WTC11 (cell line): ENCODE data around the gene ZIC5. TPM values are rescaled to one million over a fixed set of nuclear protein-coding genes. Genes with fewer than 3 reads are reported as not detected.

Source experiments
- ATAC-seq: fragments of 200-7000 bp; cut with Tn5 transposase; 2 replicates; pipeline ENCODE4 v1.10.0; 2021; ENCODE audit warnings: mild to moderate bottlenecking, moderate library complexity
- CTCF ChIA-PET: fragments of 300-600 bp; sonication (Branson Sonifier 250); formaldehyde crosslinking; loops from one replicate; lab custom pipeline; 2021; ENCODE audit warnings: antibody characterized with exemption; lab: Charles Lee
- POLR2A ChIA-PET: fragments of 350-600 bp; sonication (Branson Sonifier 250); formaldehyde crosslinking; loops from one replicate; lab custom pipeline; 2021; ENCODE audit warnings: antibody characterized with exemption; lab: Charles Lee
- DNase-seq: peaks from one replicate; pipeline ENCODE4 v3.0.0; 2021; ENCODE audit warnings: low spot score
- H3K27ac Mint-ChIP-seq: 2 replicates; pipeline ENCODE4 v1.8.0; 2021; ENCODE audit warnings: mixed read lengths
- H3K27me3 Mint-ChIP-seq: 2 replicates; pipeline ENCODE4 v1.8.0; 2021; ENCODE audit warnings: low read depth, mild to moderate bottlenecking, moderate library complexity, mixed read lengths
- H3K36me3 Mint-ChIP-seq: 2 replicates; pipeline ENCODE4 v1.8.0; 2021; ENCODE audit warnings: mixed read lengths
- H3K4me1 Mint-ChIP-seq: 2 replicates; pipeline ENCODE4 v1.8.0; 2022; ENCODE audit warnings: mixed read lengths
- H3K4me3 Mint-ChIP-seq: 2 replicates; pipeline ENCODE4 v1.8.0; 2021; ENCODE audit warnings: mild to moderate bottlenecking, moderate library complexity, mixed read lengths
- H3K9me3 Mint-ChIP-seq: 2 replicates; pipeline ENCODE4 v1.8.0; 2021; ENCODE audit warnings: mixed read lengths
- AFF4 ChIP-seq: sonication (generic); formaldehyde crosslinking; IDR thresholded peaks from 2 replicates; pipeline ENCODE4 v1.8.1; 2023; ENCODE audit warnings: mild to moderate bottlenecking, missing genetic modification reagents, borderline replicate concordance
- CBFB ChIP-seq: sonication (generic); formaldehyde crosslinking; IDR thresholded peaks from 2 replicates; pipeline ENCODE4 v1.8.1; 2022; ENCODE audit warnings: mild to moderate bottlenecking, low read depth, missing genetic modification reagents
- E2F1 ChIP-seq: sonication (generic); formaldehyde crosslinking; IDR thresholded peaks from 2 replicates; pipeline ENCODE4 v1.8.0; 2022; ENCODE audit warnings: mild to moderate bottlenecking, missing genetic modification reagents
- ELF4 ChIP-seq: sonication (generic); formaldehyde crosslinking; IDR thresholded peaks from 2 replicates; pipeline ENCODE4 v1.8.1; 2022; ENCODE audit warnings: low read depth, mild to moderate bottlenecking, moderate library complexity, missing genetic modification reagents
- ETV6 ChIP-seq: sonication (generic); formaldehyde crosslinking; IDR thresholded peaks from 2 replicates; pipeline ENCODE4 v1.8.1; 2022; ENCODE audit warnings: mild to moderate bottlenecking, missing genetic modification reagents
- GTF2I ChIP-seq: fragments of 250-450 bp; sonication (Bioruptor Pico); conservative IDR thresholded peaks from 2 replicates; pipeline ENCODE4 v1.4.0; 2021; ENCODE audit warnings: mild to moderate bottlenecking
- HMGA2 ChIP-seq: fragments of 250-450 bp; sonication (Bioruptor Pico); IDR thresholded peaks from 2 replicates; pipeline ENCODE4 v1.4.0; 2021; ENCODE audit warnings: mild to moderate bottlenecking, moderate library complexity
- HMGXB4 ChIP-seq: sonication (generic); formaldehyde crosslinking; IDR thresholded peaks from 2 replicates; pipeline ENCODE4 v1.8.1; 2023; ENCODE audit warnings: mild to moderate bottlenecking, moderate library complexity, missing genetic modification reagents
- JAZF1 ChIP-seq: fragments of 250-450 bp; sonication (Bioruptor Pico); IDR thresholded peaks from 2 replicates; pipeline ENCODE4 v1.9.0; 2021; ENCODE audit warnings: moderate library complexity, mild to moderate bottlenecking, inconsistent platforms
- NFATC4 ChIP-seq: fragments of 250-450 bp; sonication (Bioruptor Pico); IDR thresholded peaks from 2 replicates; pipeline ENCODE4 v1.9.0; 2021; ENCODE audit warnings: mild to moderate bottlenecking
- NR3C1 ChIP-seq: sonication (generic); formaldehyde crosslinking; conservative IDR thresholded peaks from 2 replicates; pipeline ENCODE4 v1.8.1; 2023; ENCODE audit warnings: low read depth, mild to moderate bottlenecking, missing genetic modification reagents
- TCF7 ChIP-seq: sonication (generic); formaldehyde crosslinking; IDR thresholded peaks from 2 replicates; pipeline ENCODE4 v1.8.0; 2022; ENCODE audit warnings: mild to moderate bottlenecking, low read depth, missing genetic modification reagents, moderate library complexity
- TEAD4 ChIP-seq: sonication (generic); formaldehyde crosslinking; IDR thresholded peaks from 2 replicates; pipeline ENCODE4 v1.8.0; 2022; ENCODE audit warnings: mild to moderate bottlenecking, missing genetic modification reagents
- ZBTB43 ChIP-seq: sonication (generic); formaldehyde crosslinking; IDR thresholded peaks from 2 replicates; pipeline ENCODE4 v1.8.1; 2023; ENCODE audit warnings: mild to moderate bottlenecking, missing genetic modification reagents
- ZNF317 ChIP-seq: sonication (generic); formaldehyde crosslinking; IDR thresholded peaks from 2 replicates; pipeline ENCODE4 v1.8.1; 2023; ENCODE audit warnings: low read depth, mild to moderate bottlenecking, moderate library complexity, missing genetic modification reagents, borderline replicate concordance
- ZNF396 ChIP-seq: fragments of 250-450 bp; sonication (Bioruptor Pico); IDR thresholded peaks from 2 replicates; pipeline ENCODE4 v1.8.0; 2021; ENCODE audit warnings: mild to moderate bottlenecking, moderate library complexity, borderline replicate concordance
- ZNF423 ChIP-seq: fragments of 250-450 bp; sonication (Bioruptor Pico); IDR thresholded peaks from 2 replicates; pipeline ENCODE4 v2.1.2; 2022; ENCODE audit warnings: mild to moderate bottlenecking, moderate library complexity
- total RNA-seq: library from RNA; stranded (reverse); gene quantifications from 3 replicates; pipeline ENCODE4 v1.2.3, GENCODE V29; 2021

ZIC5 gene
- total RNA-seq, 1 experiment from 2014 or later, result 46.4 TPM

GRCh38 chr13:99995589-99996380 lies 24.2 kb upstream of the ZIC5 start:
- H3K27me3 Mint-ChIP-seq, result peaks cover 62% of the 10 kb centered on the region

GRCh38 chr13:99995104-99995588 lies 23.6 kb upstream of the ZIC5 start:
- Mint-ChIP-seq H3K27me3 (peaks cover 68% of the 10 kb centered on the region), H3K9me3 (no peaks in the 10 kb centered on the region), H3K36me3 (no peaks in the 10 kb centered on the region), H3K27ac (no peak overlapping the region), H3K4me3 (peak overlapping the region; percentile 62), H3K4me1 (peaks cover 69% of the 10 kb centered on the region)
- DNase-seq, result no peak
- no peak for ATAC-seq
- ChIA-PET POLR2A (no interaction called here), CTCF (no interaction called here)
- TF ChIP-seq ZNF317 (no peak), HMGA2 (no peak)

More at GRCh38 chr13:99995589-99996380, 24.2 kb upstream of the ZIC5 start:
- POLR2A ChIA-PET, result interaction anchor here (1.9 kb wide), 1 partner anchor 9 kb away, joined by 14 read pairs; no protein-coding TSS in a partner anchor
- Mint-ChIP-seq H3K4me1 (peaks cover 63% of the 10 kb centered on the region), H3K4me3 (peak overlapping the region; percentile 62), H3K36me3 (no peaks in the 10 kb centered on the region), H3K9me3 (no peaks in the 10 kb centered on the region), H3K27ac (no peak overlapping the region)
- no peak for TF ChIP-seq ETV6 (CRISPR knock-in tag)
- TF ChIP-seq ZNF396 (CRISPR knock-in tag), result no peak
- TF ChIP-seq ZBTB43 (CRISPR knock-in tag), result no peak
- TF ChIP-seq AFF4, result no peak
- TF ChIP-seq GTF2I, result no peak
- TF ChIP-seq E2F1 (CRISPR knock-in tag), result no peak
- no peak for ATAC-seq
- CTCF ChIA-PET, result interaction anchor here (1.0 to 1.2 kb wide), 2 partner anchors 8 to 13 kb away, joined by 3 to 4 read pairs; no protein-coding TSS in a partner anchor
- no peak for DNase-seq

DNA sequence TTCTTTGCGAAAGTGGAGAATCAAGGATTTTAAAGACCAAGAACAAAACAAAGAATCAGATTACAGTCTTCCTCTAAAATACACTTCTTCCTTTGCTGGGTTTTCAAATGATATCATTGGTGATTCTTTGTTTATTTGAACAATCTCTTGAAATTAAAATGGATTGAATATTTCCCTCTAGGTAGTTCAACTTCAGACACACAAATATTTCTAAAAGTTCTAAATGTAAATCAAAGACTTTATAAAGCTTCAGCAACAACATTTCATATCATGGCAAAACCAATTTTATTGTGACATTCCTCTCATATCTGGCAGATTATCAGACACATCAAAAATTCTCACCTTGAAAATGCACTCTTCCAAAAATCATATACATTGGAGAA lies 23.1 kb upstream of the ZIC5 start:
- Mint-ChIP-seq H3K4me1 (peaks cover 74% of the 10 kb centered on the region), H3K4me3 (no peak overlapping the region; the same call in 1 of the 2 replicates), H3K27me3 (peaks cover 73% of the 10 kb centered on the region), H3K27ac (no peak overlapping the region), H3K9me3 (no peaks in the 10 kb centered on the region), H3K36me3 (no peaks in the 10 kb centered on the region)
- ChIA-PET POLR2A (no interaction called here), CTCF (no interaction called here)
- no peak for ATAC-seq
- no peak for DNase-seq
- no peak for TF ChIP-seq E2F1 (CRISPR knock-in tag)
- TF ChIP-seq NR3C1 (CRISPR knock-in tag), result no peak
- TF ChIP-seq HMGXB4 (CRISPR knock-in tag), result no peak
- TF ChIP-seq JAZF1 (CRISPR knock-in tag), result no peak
- no peak for TF ChIP-seq NFATC4 (CRISPR knock-in tag)
- TF ChIP-seq CBFB, result no peak
- no peak for TF ChIP-seq ELF4
- TF ChIP-seq ZNF396 (CRISPR knock-in tag), result no peak
- no peak for TF ChIP-seq ZNF423 (CRISPR knock-in tag)
- TF ChIP-seq TEAD4 (CRISPR knock-in tag), result no peak
- TF ChIP-seq AFF4, result no peak
- TF ChIP-seq TCF7, result no peak
